ENCODE measurements around the gene TMEM181.
"Not testable (repeated sequence)": the region's sequence is repeated elsewhere in the genome, so short reads cannot be mapped to it uniquely, and the experiment has no call there.

The TMEM181 gene

DNA sequence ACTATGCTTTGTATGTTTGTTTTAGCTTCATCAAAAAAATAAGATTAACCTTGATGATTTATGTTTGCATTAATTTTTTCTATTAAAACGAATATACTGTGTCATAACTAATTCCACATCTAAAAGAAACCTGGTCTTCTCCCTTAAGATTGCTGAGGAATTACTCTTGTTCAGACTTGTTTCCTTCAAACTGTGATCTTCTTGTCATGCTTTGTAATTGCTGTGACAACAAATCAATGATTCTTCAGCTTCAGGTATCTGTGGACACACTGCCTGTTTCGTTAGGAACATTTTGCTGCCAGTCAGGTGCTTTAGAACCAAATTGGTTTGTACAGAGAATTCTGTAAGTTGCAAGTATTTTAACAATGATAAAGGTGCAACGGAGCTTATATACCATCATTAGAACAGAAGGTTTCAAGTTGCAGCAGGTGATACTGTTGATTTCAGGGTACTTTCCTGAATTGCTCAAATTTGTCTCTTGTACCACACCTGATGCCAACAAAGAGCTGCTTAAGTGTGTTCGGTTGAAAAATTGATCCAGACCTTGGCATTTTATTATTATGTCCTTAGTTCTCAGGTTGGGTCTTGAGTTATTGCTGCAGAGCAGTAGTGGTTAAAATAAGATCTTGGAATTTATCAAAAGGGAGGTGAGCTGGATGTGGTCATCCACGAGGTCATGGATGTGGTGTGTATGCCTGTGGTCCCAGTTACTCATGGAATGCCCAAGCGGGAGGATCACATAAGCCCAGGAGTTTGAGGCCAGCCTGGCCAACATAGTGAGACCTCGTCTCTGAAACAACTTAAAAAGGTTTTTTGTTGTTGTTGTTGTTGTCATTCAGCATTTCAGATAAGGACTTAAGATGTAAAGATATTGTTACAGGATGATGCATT is 109.5 kb downstream of the TMEM181 start:
- Histone ChIP-seq H3K9ac (ENCODE audit: low read depth in 1 of 2, low read length in 2 of 2) (no peak overlapping the region), H3K4me3 (ENCODE audit: low read depth in 1 of 2, low read length in 2 of 2) (no peak overlapping the region), H3K36me3 (ENCODE audit: control insufficient read depth in 1 of 2, insufficient read depth in 2 of 2, low read length in 2 of 2) (no peaks in the 10 kb centered on the region), H3K27me3 (ENCODE audit: control insufficient read depth in 1 of 2, insufficient read depth in 2 of 2, low read length in 2 of 2) (no peaks in the 10 kb centered on the region), H3K9me3 (ENCODE audit: control insufficient read depth in 1 of 2, low read length in 2 of 2) (no peaks in the 10 kb centered on the region), H3K27ac (ENCODE audit: low read depth, low read length) (no peak overlapping the region), H3K4me1 (ENCODE audit: control insufficient read depth in 1 of 2, insufficient read depth in 2 of 2, low read length in 2 of 2) (no peaks in the 10 kb centered on the region)

DNA sequence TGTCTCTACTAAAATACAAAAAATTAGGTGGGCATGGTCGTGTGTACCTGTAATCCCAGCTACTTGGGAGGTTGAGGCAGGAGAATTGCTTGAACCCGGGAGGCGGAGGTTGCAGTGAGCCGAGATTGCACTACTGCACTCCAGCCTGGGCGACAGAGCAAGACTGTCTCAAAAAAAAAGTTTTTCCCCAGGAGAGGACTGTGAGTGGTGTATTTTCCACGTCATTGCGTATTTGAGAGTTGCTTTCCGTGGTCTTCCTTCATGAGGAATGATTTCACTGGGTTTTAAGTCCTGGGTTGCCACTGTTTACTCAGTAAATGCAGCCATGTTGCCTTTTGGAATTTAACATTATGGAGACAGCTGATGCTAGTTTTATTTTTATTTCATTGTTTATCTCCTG is 112.2 kb downstream of the TMEM181 start:
- H3K9me3 ChIP-seq (ENCODE audit: control insufficient read depth in 1 of 2, low read length in 2 of 2); H3K27ac ChIP-seq (ENCODE audit: low read depth, low read length); H3K9ac ChIP-seq (ENCODE audit: low read depth in 1 of 2, low read length in 2 of 2); H3K4me1 ChIP-seq (ENCODE audit: control insufficient read depth in 1 of 2, insufficient read depth in 2 of 2, low read length in 2 of 2); H3K4me3 ChIP-seq (ENCODE audit: low read depth in 1 of 2, low read length in 2 of 2); H3K36me3 ChIP-seq (ENCODE audit: control insufficient read depth in 1 of 2, insufficient read depth in 2 of 2, low read length in 2 of 2); H3K27me3 ChIP-seq (ENCODE audit: control insufficient read depth in 1 of 2, insufficient read depth in 2 of 2, low read length in 2 of 2): not testable (repeated sequence)

DNA sequence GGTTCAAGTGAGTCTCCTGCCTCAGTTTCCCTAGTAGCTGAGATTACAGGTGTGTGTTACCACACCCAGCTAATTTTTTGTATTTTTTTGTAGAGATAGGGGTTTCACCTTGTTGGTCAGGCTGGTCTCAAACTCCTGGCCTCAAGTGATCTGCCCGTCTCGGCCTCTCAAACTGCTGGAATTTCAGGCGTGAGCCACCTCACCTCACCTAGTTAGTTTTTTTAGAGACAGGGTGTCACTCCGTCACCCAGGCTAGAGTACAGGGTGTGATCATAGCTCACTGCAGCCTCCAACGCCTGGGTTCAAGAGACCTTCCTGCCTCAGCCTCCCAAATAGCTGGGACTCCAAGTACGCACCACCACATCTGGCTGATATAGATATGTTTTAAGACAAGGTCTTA is 112.8 kb downstream of the TMEM181 start:
- Histone ChIP-seq H3K9ac (ENCODE audit: low read depth in 1 of 2, low read length in 2 of 2) (no peak overlapping the region), H3K4me3 (ENCODE audit: low read depth in 1 of 2, low read length in 2 of 2) (no peak overlapping the region), H3K9me3 (ENCODE audit: control insufficient read depth in 1 of 2, low read length in 2 of 2) (no peaks in the 10 kb centered on the region), H3K36me3 (ENCODE audit: control insufficient read depth in 1 of 2, insufficient read depth in 2 of 2, low read length in 2 of 2) (no peaks in the 10 kb centered on the region), H3K4me1 (ENCODE audit: control insufficient read depth in 1 of 2, insufficient read depth in 2 of 2, low read length in 2 of 2) (no peaks in the 10 kb centered on the region), H3K27me3 (ENCODE audit: control insufficient read depth in 1 of 2, insufficient read depth in 2 of 2, low read length in 2 of 2) (no peaks in the 10 kb centered on the region), H3K27ac (ENCODE audit: low read depth, low read length) (no peak overlapping the region)

DNA sequence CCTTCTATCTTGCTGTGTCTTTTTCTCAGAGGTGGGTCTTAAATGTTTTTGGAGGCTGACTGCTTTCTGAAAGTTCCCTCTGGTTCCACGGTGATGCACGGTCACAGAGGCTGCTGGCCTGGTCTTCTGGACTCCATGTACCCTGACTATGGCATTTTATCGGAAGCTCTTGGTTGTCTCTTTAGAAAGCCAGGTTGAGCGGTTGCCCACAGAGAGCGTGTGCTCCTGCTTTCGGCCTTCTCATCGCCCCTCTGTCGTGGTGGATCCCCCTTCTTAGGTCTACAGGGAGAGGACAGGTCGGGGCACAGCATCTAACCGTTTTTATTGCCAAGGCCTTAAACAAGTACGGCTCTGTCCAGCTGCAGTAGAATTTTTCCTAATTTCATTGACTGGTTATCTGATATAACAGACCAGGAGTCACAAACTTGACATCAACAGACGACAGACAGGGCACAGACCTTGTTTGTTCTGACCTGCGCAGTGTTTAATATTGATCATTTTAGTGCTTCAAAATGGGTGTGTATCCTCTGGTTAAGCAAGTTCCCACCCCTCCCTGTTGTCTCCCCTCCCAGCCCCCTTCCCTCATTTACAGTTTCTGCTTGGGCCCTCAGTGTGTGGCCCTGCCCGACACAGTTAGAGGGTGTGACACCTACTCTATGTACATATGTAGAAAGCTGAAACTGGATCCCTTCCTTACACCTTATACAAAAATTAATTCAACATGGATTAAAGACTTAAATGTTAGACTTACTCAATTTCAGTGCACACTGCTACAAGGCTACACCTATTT is 114.6 kb downstream of the TMEM181 start:
- no peaks in the 10 kb centered on the region for H3K4me1 ChIP-seq (ENCODE audit: control insufficient read depth in 1 of 2, insufficient read depth in 2 of 2, low read length in 2 of 2)
- H3K9ac ChIP-seq (ENCODE audit: low read depth in 1 of 2, low read length in 2 of 2): no peak overlapping the region
- H3K4me3 ChIP-seq (ENCODE audit: low read depth in 1 of 2, low read length in 2 of 2): no peak overlapping the region
- no peaks in the 10 kb centered on the region for H3K9me3 ChIP-seq (ENCODE audit: control insufficient read depth in 1 of 2, low read length in 2 of 2)
- no peaks in the 10 kb centered on the region for H3K36me3 ChIP-seq (ENCODE audit: control insufficient read depth in 1 of 2, insufficient read depth in 2 of 2, low read length in 2 of 2)
- H3K27me3 ChIP-seq (ENCODE audit: control insufficient read depth in 1 of 2, insufficient read depth in 2 of 2, low read length in 2 of 2): no peaks in the 10 kb centered on the region
- no peak overlapping the region for H3K27ac ChIP-seq (ENCODE audit: low read depth, low read length)

DNA sequence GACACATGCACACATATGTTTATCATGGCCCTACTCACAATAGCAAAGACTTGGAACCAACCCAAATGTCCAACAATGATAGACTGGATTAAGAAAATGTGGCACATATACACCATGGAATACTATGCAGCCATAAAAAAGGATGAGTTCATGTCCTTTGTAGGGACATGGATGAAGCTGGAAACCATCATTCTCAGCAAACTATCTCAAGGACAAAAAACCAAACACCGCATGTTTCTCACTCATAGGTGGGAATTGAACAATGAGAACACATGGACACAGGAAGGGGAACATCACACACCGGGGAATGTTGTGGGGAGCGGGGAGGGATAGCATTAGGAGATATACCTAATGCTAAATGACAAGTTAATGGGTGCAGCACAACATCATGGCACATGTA is 117.2 kb downstream of the TMEM181 start:
- H3K27ac ChIP-seq (ENCODE audit: low read depth, low read length); H3K27me3 ChIP-seq (ENCODE audit: control insufficient read depth in 1 of 2, insufficient read depth in 2 of 2, low read length in 2 of 2); H3K4me1 ChIP-seq (ENCODE audit: control insufficient read depth in 1 of 2, insufficient read depth in 2 of 2, low read length in 2 of 2); H3K36me3 ChIP-seq (ENCODE audit: control insufficient read depth in 1 of 2, insufficient read depth in 2 of 2, low read length in 2 of 2); H3K9me3 ChIP-seq (ENCODE audit: control insufficient read depth in 1 of 2, low read length in 2 of 2); H3K9ac ChIP-seq (ENCODE audit: low read depth in 1 of 2, low read length in 2 of 2); H3K4me3 ChIP-seq (ENCODE audit: low read depth in 1 of 2, low read length in 2 of 2): not testable (repeated sequence)

DNA sequence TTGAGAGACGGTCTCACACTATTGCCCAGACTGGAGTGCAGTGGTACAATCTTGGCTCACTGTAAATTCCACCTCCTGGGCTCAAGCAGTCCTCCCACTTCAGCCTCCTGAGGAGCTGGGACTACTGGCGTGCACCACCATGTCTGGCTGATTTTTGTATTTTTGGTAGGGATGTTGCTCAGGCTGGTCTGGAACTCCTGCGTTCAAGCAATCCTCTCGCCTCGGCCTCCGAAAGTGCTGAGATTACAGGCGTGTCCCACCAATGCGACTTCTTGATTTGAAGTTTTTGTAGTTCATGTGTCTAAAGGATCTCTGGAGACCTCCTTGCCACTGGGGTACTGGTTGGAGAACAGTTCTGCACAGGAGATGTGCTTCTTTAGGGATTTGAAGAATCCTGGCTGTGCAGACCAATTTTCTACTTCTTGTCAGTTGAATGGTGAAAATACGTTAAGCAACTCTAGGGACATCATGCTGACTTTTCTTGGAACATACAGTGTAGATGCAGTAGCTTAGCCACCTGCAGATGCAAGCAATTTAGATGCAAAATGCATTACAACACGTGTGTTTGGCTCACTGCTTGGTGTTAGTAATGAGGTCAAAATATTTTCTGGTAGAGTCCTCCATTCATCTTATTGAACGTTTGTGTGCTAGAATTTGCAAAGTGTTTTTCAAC is 118.2 kb downstream of the TMEM181 start:
- H3K27ac ChIP-seq (ENCODE audit: low read depth, low read length): no peak overlapping the region
- H3K4me1 ChIP-seq (ENCODE audit: control insufficient read depth in 1 of 2, insufficient read depth in 2 of 2, low read length in 2 of 2): no peaks in the 10 kb centered on the region
- no peaks in the 10 kb centered on the region for H3K36me3 ChIP-seq (ENCODE audit: control insufficient read depth in 1 of 2, insufficient read depth in 2 of 2, low read length in 2 of 2)
- H3K9ac ChIP-seq (ENCODE audit: low read depth in 1 of 2, low read length in 2 of 2): no peak overlapping the region
- H3K27me3 ChIP-seq (ENCODE audit: control insufficient read depth in 1 of 2, insufficient read depth in 2 of 2, low read length in 2 of 2): no peaks in the 10 kb centered on the region
- no peaks in the 10 kb centered on the region for H3K9me3 ChIP-seq (ENCODE audit: control insufficient read depth in 1 of 2, low read length in 2 of 2)
- no peak overlapping the region for H3K4me3 ChIP-seq (ENCODE audit: low read depth in 1 of 2, low read length in 2 of 2)

DNA sequence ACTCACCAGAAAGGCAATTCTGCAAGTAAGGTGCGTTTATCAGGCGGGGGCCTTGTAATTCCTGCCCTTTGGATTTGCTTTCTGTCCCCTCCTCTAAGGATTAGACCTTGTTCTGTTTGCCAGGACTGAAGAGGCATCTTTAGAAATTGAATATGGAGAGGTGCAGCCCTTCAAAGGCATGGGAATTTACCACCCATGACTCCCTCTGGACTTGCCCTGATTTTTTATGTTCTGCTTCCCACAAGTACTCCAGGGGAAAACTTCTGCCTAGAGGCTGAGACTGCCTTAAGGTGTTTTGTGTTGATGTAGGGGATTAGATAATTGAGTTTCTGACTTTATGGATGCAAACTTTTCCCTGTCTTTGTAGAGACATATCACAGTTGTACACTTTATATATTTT is 120.1 kb downstream of the TMEM181 start:
- peaks cover 0 to 3% of the 10 kb centered on the region in 2 donors for H3K4me1 ChIP-seq (ENCODE audit: control insufficient read depth in 1 of 2, insufficient read depth in 2 of 2, low read length in 2 of 2)
- H3K27ac ChIP-seq (ENCODE audit: low read depth, low read length): no peak overlapping the region
- no peak overlapping the region for H3K9ac ChIP-seq (ENCODE audit: low read depth in 1 of 2, low read length in 2 of 2)
- H3K27me3 ChIP-seq (ENCODE audit: control insufficient read depth in 1 of 2, insufficient read depth in 2 of 2, low read length in 2 of 2): no peaks in the 10 kb centered on the region
- H3K9me3 ChIP-seq (ENCODE audit: control insufficient read depth in 1 of 2, low read length in 2 of 2): no peaks in the 10 kb centered on the region
- H3K36me3 ChIP-seq (ENCODE audit: control insufficient read depth in 1 of 2, insufficient read depth in 2 of 2, low read length in 2 of 2): no peaks in the 10 kb centered on the region
- H3K4me3 ChIP-seq (ENCODE audit: low read depth in 1 of 2, low read length in 2 of 2): no peak overlapping the region

DNA sequence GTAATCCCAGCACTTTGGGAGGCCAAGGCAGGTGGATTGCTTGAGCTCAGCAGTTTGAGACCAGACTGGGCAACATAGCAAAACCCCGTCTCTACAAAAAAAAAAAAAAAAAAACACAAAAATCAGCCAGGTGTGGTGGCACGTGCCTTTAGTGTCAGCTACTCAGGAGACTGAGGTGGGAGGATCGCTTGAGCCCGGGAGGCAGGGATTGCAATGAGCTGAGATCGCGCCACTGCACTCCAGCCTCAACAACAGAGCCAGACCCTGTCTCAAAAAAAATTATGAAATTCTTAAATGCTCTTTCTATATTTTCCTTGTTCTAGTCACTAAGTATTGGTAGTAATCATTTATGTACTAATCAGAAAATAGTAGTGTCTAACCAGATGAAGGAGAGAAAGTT is 120.6 kb downstream of the TMEM181 start:
- Histone ChIP-seq H3K9ac (ENCODE audit: low read depth in 1 of 2, low read length in 2 of 2) (no peak overlapping the region), H3K4me1 (ENCODE audit: control insufficient read depth in 1 of 2, insufficient read depth in 2 of 2, low read length in 2 of 2) (peaks cover 0 to 3% of the 10 kb centered on the region in 2 donors), H3K36me3 (ENCODE audit: control insufficient read depth in 1 of 2, insufficient read depth in 2 of 2, low read length in 2 of 2) (no peaks in the 10 kb centered on the region), H3K27me3 (ENCODE audit: control insufficient read depth in 1 of 2, insufficient read depth in 2 of 2, low read length in 2 of 2) (no peaks in the 10 kb centered on the region), H3K9me3 (ENCODE audit: control insufficient read depth in 1 of 2, low read length in 2 of 2) (no peaks in the 10 kb centered on the region), H3K27ac (ENCODE audit: low read depth, low read length) (no peak overlapping the region), H3K4me3 (ENCODE audit: low read depth in 1 of 2, low read length in 2 of 2) (no peak overlapping the region)

DNA sequence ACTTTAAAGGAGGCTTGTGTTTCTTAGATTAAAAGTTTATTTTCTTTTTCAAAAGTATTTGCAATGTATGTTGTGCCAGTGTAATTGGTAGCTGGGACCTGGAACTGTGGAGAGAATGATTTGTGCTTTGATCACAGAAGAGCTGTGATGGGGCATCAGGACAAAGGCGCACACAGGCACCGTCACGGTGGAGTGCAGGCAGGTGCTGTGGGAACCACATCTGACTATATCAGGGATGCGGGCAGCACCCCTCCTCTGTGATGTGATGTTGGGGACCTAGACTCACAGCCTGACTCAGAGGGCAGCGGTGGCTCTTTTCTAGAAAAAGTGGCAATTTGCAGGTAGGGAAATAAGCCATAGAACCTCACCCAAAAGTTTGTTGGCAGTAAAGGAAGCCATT is 124.4 kb downstream of the TMEM181 start:
- Histone ChIP-seq H3K27me3 (ENCODE audit: control insufficient read depth in 1 of 2, insufficient read depth in 2 of 2, low read length in 2 of 2) (no peaks in the 10 kb centered on the region), H3K36me3 (ENCODE audit: control insufficient read depth in 1 of 2, insufficient read depth in 2 of 2, low read length in 2 of 2) (no peaks in the 10 kb centered on the region), H3K4me3 (ENCODE audit: low read depth in 1 of 2, low read length in 2 of 2) (no peak overlapping the region), H3K9me3 (ENCODE audit: control insufficient read depth in 1 of 2, low read length in 2 of 2) (no peaks in the 10 kb centered on the region), H3K27ac (ENCODE audit: low read depth, low read length) (no peak overlapping the region), H3K4me1 (ENCODE audit: control insufficient read depth in 1 of 2, insufficient read depth in 2 of 2, low read length in 2 of 2) (peaks cover 10 to 17% of the 10 kb centered on the region in 2 donors), H3K9ac (ENCODE audit: low read depth in 1 of 2, low read length in 2 of 2) (no peak overlapping the region)

DNA sequence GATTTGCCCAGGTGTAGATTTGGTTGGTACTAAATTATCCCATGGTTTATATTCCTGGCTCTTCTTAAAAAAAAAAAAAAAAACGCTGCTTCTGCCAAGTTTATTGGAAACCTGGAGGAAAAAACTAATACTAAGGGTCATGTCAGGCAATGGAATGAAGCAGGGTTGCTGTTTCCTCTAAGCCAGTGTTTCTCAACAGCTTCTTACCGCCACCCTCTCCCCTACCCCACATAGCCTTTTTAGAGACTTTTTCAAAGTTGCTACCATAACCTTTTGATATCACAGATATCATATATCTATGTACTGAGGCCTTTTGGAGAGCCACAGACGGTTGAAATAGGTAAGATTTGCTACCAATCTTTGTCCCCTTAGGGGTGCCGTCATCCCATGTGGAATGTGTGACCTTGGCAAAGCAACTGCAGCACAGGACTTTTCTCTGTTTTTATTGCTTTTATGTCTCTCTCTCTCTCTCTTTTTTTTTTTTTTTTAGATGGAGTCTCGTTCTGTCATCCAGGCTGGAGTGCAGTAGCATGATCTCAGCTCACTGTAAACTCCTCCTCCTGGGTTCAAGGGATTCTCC is 124.9 kb downstream of the TMEM181 start:
- Histone ChIP-seq H3K4me1 (ENCODE audit: control insufficient read depth in 1 of 2, insufficient read depth in 2 of 2, low read length in 2 of 2) (peaks cover 10 to 17% of the 10 kb centered on the region in 2 donors), H3K9me3 (ENCODE audit: control insufficient read depth in 1 of 2, low read length in 2 of 2) (no peaks in the 10 kb centered on the region), H3K9ac (ENCODE audit: low read depth in 1 of 2, low read length in 2 of 2) (no peak overlapping the region), H3K27me3 (ENCODE audit: control insufficient read depth in 1 of 2, insufficient read depth in 2 of 2, low read length in 2 of 2) (no peaks in the 10 kb centered on the region), H3K27ac (ENCODE audit: low read depth, low read length) (no peak overlapping the region), H3K36me3 (ENCODE audit: control insufficient read depth in 1 of 2, insufficient read depth in 2 of 2, low read length in 2 of 2) (no peaks in the 10 kb centered on the region), H3K4me3 (ENCODE audit: low read depth in 1 of 2, low read length in 2 of 2) (no peak overlapping the region)

Data from duodenal mucosa (tissue), 2 donors.